Activated CD8-positive, alpha-beta memory T cell treated with anti-CD3 and anti-CD28 coated beads, Interleukin-2, amount 10 ng/mL, durations not matched to agents 7 days and 5 days (primary cell): Measurements from ENCODE around the gene USP12. TPM values are rescaled to one million over a fixed set of nuclear protein-coding genes. Genes with fewer than 3 reads are reported as not detected.

Source experiments
- ATAC-seq: fragments of 150-1000 bp; cut with Tn5 transposase; one replicate; pipeline ENCODE4 v1.10.0; 2021; ENCODE audit warnings: moderate library complexity
- CTCF ChIA-PET: fragments of 350-600 bp; sonication (Branson Sonifier 250); formaldehyde crosslinking; loops from one replicate; lab custom pipeline; 2021; ENCODE audit warnings: antibody characterized with exemption; lab: Charles Lee
- DNase-seq: peaks from one replicate; pipeline ENCODE4 v3.0.0-alpha.2; 2020
- H3K27ac Mint-ChIP-seq: one replicate; pipeline ENCODE4 v1.8.0; 2021; ENCODE audit warnings: mild to moderate bottlenecking, mixed read lengths
- H3K27me3 Mint-ChIP-seq: one replicate; pipeline ENCODE4 v1.8.0; 2021; ENCODE audit warnings: mixed read lengths
- H3K36me3 Mint-ChIP-seq: one replicate; pipeline ENCODE4 v1.8.0; 2021; ENCODE audit warnings: mild to moderate bottlenecking, mixed read lengths
- H3K4me1 Mint-ChIP-seq: one replicate; pipeline ENCODE4 v1.8.0; 2021; ENCODE audit warnings: mixed read lengths
- H3K4me3 Mint-ChIP-seq: one replicate; pipeline ENCODE4 v1.8.0; 2021; ENCODE audit warnings: mild to moderate bottlenecking, moderate library complexity, mixed read lengths
- H3K9me3 Mint-ChIP-seq: one replicate; pipeline ENCODE4 v1.8.0; 2022; ENCODE audit warnings: low read depth, mixed read lengths
- total RNA-seq, 2 experiments: library from RNA; stranded (reverse); gene quantifications; one replicate each; pipeline ENCODE4 v1.2.3, GENCODE V29; 2021

USP12 gene
- total RNA-seq, 2 experiments from 2014 or later: 32.0 to 38.9 TPM

GRCh38 chr13:27039171-27039701 lies 132.4 kb downstream of the USP12 start:
- peaks cover 13% of the 10 kb centered on the region for H3K4me1 Mint-ChIP-seq
- no peaks in the 10 kb centered on the region for H3K9me3 Mint-ChIP-seq
- no peaks in the 10 kb centered on the region for H3K36me3 Mint-ChIP-seq
- CTCF ChIA-PET: no interaction called here
- peak overlapping the region; percentile 42 for H3K27ac Mint-ChIP-seq
- DNase-seq (no peak), ATAC-seq (no peak)
- H3K4me3 Mint-ChIP-seq: no peak overlapping the region
- peaks cover 22% of the 10 kb centered on the region for H3K27me3 Mint-ChIP-seq

- H3K9me3 Mint-ChIP-seq: no peaks in the 10 kb centered on the region
- CTCF ChIA-PET: interaction anchor here (0.9 kb wide), 1 partner anchor 13 kb away, joined by 4 read pairs; no protein-coding TSS in a partner anchor
- H3K27me3 Mint-ChIP-seq: peaks cover 22% of the 10 kb centered on the region
- no peaks in the 10 kb centered on the region for H3K36me3 Mint-ChIP-seq
- no peak overlapping the region for H3K4me3 Mint-ChIP-seq
- ATAC-seq (no peak), DNase-seq (no peak)
- peaks cover 9% of the 10 kb centered on the region for H3K4me1 Mint-ChIP-seq
- no peak overlapping the region for H3K27ac Mint-ChIP-seq
These were observed 133.3 kb downstream of the USP12 start for GRCh38 chr13:27038323-27038722.

- Mint-ChIP-seq H3K27me3 (peaks cover 26% of the 10 kb centered on the region), H3K36me3 (no peaks in the 10 kb centered on the region), H3K4me3 (no peak overlapping the region), H3K4me1 (peaks cover 5% of the 10 kb centered on the region), H3K27ac (no peak overlapping the region), H3K9me3 (no peaks in the 10 kb centered on the region)
- peak; percentile 19 for DNase-seq
- no peak for ATAC-seq
- CTCF ChIA-PET: no interaction called here
These were observed 134.0 kb downstream of the USP12 start for GRCh38 chr13:27037571-27037970.

- no peak for ATAC-seq
- Mint-ChIP-seq H3K36me3 (no peaks in the 10 kb centered on the region), H3K27me3 (peaks cover 26% of the 10 kb centered on the region), H3K4me1 (peaks cover 5% of the 10 kb centered on the region), H3K4me3 (no peak overlapping the region), H3K27ac (no peak overlapping the region), H3K9me3 (no peaks in the 10 kb centered on the region)
- CTCF ChIA-PET: no interaction called here
- peak; percentile 23 for DNase-seq
These were observed 134.4 kb downstream of the USP12 start for GRCh38 chr13:27037171-27037570.

GRCh38 chr13:27036236-27036981 lies 135.2 kb downstream of the USP12 start:
- ATAC-seq (no peak), DNase-seq (peak; percentile 19)
- no peaks in the 10 kb centered on the region for H3K36me3 Mint-ChIP-seq
- H3K9me3 Mint-ChIP-seq: no peaks in the 10 kb centered on the region
- peaks cover 27% of the 10 kb centered on the region for H3K27me3 Mint-ChIP-seq
- CTCF ChIA-PET: no interaction called here
- H3K4me1 Mint-ChIP-seq: peaks cover 5% of the 10 kb centered on the region
- H3K4me3 Mint-ChIP-seq: no peak overlapping the region
- no peak overlapping the region for H3K27ac Mint-ChIP-seq

GRCh38 chr13:27035892-27036235 lies 135.7 kb downstream of the USP12 start:
- Mint-ChIP-seq H3K27ac (no peak overlapping the region), H3K4me3 (no peak overlapping the region), H3K27me3 (peaks cover 30% of the 10 kb centered on the region), H3K9me3 (no peaks in the 10 kb centered on the region), H3K36me3 (no peaks in the 10 kb centered on the region), H3K4me1 (peaks cover 5% of the 10 kb centered on the region)
- peak; percentile 11 for DNase-seq
- no peak for ATAC-seq
- CTCF ChIA-PET: no interaction called here

GRCh38 chr13:27034678-27035111 lies 136.9 kb downstream of the USP12 start:
- no peaks in the 10 kb centered on the region for H3K9me3 Mint-ChIP-seq
- DNase-seq (peak; percentile 34), ATAC-seq (no peak)
- H3K27me3 Mint-ChIP-seq: peaks cover 33% of the 10 kb centered on the region
- CTCF ChIA-PET: no interaction called here
- H3K36me3 Mint-ChIP-seq: no peaks in the 10 kb centered on the region
- H3K27ac Mint-ChIP-seq: no peak overlapping the region
- H3K4me1 Mint-ChIP-seq: peaks cover 5% of the 10 kb centered on the region
- H3K4me3 Mint-ChIP-seq: no peak overlapping the region

- Mint-ChIP-seq H3K36me3 (peaks cover 2% of the 10 kb centered on the region), H3K27me3 (peaks cover 32% of the 10 kb centered on the region), H3K4me1 (peaks cover 35% of the 10 kb centered on the region), H3K4me3 (no peak overlapping the region), H3K27ac (no peak overlapping the region), H3K9me3 (no peaks in the 10 kb centered on the region)
- CTCF ChIA-PET: no interaction called here
- DNase-seq (no peak), ATAC-seq (no peak)
These were observed 142.7 kb downstream of the USP12 start for GRCh38 chr13:27028683-27029480.

GRCh38 chr13:27027086-27027667 lies 144.4 kb downstream of the USP12 start:
- DNase-seq (peak; percentile 33), ATAC-seq (no peak)
- Mint-ChIP-seq H3K27me3 (peaks cover 28% of the 10 kb centered on the region), H3K9me3 (no peaks in the 10 kb centered on the region), H3K36me3 (peaks cover 2% of the 10 kb centered on the region), H3K27ac (peak overlapping the region; percentile 73), H3K4me3 (peak overlapping the region; percentile 49), H3K4me1 (peaks cover 50% of the 10 kb centered on the region)
- CTCF ChIA-PET: interaction anchor here (0.5 kb wide), 1 partner anchor 322 kb away, joined by 3 read pairs; no protein-coding TSS in a partner anchor

- peaks cover 2% of the 10 kb centered on the region for H3K36me3 Mint-ChIP-seq
- ATAC-seq (peak; percentile 64), DNase-seq (peak; percentile 80)
- peaks cover 27% of the 10 kb centered on the region for H3K27me3 Mint-ChIP-seq
- peaks cover 52% of the 10 kb centered on the region for H3K4me1 Mint-ChIP-seq
- CTCF ChIA-PET: interaction anchor here (0.5 kb wide), 1 partner anchor 323 kb away, joined by 3 read pairs; no protein-coding TSS in a partner anchor
- H3K4me3 Mint-ChIP-seq: peak overlapping the region; percentile 49
- peak overlapping the region; percentile 73 for H3K27ac Mint-ChIP-seq
- no peaks in the 10 kb centered on the region for H3K9me3 Mint-ChIP-seq
These were observed 145.2 kb downstream of the USP12 start for GRCh38 chr13:27026396-27026795.

GRCh38 chr13:27024776-27025492 lies 146.7 kb downstream of the USP12 start:
- Mint-ChIP-seq H3K4me3 (no peak overlapping the region), H3K36me3 (peaks cover 2% of the 10 kb centered on the region), H3K9me3 (no peaks in the 10 kb centered on the region), H3K27me3 (peaks cover 21% of the 10 kb centered on the region), H3K4me1 (peaks cover 52% of the 10 kb centered on the region), H3K27ac (peak overlapping the region; percentile 58)
- CTCF ChIA-PET: interaction anchor here (0.8 to 2.6 kb wide), 3 partner anchors 13 to 40 kb away, joined by 3 to 9 read pairs (median 4); no protein-coding TSS in a partner anchor
- DNase-seq (peak; percentile 31), ATAC-seq (no peak)

GRCh38 chr13:27024074-27024461 lies 147.5 kb downstream of the USP12 start:
- CTCF ChIA-PET: interaction anchor here (1.4 to 2.6 kb wide), 3 partner anchors 9 to 107 kb away, joined by 4 to 9 read pairs (median 5); no protein-coding TSS in a partner anchor
- no peak for ATAC-seq
- Mint-ChIP-seq H3K27me3 (peaks cover 19% of the 10 kb centered on the region), H3K27ac (no peak overlapping the region), H3K4me3 (no peak overlapping the region), H3K4me1 (peaks cover 52% of the 10 kb centered on the region), H3K36me3 (peaks cover 2% of the 10 kb centered on the region), H3K9me3 (no peaks in the 10 kb centered on the region)
- DNase-seq: peak; percentile 25
